ENCODE results near the gene HOXA7.

Gene HOXA7

DNA sequence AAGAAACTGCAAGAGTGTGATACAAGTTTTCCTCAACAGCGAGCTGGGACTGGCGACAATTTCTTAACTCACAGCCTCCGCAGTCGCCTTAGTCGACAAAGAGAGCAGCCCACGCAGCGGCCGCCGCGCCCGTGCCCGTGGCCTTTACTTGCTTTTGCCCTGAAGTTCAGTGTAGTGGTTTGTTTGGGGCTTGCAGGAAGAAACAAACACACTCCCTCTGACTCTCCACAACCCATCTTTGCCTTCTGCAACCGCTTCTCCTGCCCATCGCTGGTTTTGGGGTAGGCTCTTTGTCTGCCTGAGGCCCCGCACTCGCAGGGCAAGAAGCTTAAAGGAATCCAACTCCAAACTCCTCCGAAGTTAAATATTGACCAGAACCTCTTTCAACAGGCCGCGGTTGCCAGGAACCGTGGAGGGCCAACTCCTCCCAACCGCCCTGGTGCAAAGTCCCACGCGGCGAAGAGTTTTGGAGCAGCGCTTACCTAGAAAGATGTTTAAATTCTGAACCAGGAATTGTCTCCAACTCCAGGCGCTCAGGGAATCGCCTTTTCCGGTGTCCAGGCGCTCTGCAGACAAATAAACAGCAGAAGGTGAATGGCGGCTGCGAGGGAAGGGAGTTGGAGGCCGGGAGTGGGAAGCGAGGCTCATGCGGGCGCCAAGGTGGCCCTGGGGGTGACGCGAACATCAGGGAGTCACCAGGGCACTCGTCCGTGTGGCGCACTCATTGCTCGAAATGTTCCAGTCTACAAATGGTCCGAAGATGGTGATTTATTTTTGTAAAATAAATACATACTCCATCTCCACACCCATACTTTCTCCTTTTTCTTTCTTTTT lies 34.2 kb downstream of the HOXA7 start:
- no peak for TF ChIP-seq ZNF274 (IDR thresholded peaks at IDR 0.05; ENCODE audit: low read depth, low read length)
- no peak overlapping the region for H3K4me3 ChIP-seq (ENCODE audit: low read length)

DNA sequence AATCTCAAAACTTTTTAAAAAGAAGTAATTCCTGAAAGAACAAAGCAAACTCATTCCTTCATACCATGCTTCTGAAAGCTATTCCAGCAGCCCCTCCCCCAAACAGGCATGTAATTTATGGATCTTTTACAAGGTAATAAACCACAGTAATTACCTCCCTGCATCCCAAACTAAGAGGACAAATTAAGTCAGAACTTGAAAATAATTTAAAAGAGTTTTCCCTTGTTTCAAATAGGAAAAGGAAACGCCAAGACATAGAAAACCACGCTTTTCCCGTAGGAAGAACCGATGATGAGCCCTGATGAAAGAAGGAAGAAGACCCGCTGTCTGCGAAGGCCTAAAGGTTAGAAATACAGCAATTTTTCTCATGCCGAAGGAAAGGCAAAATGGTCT lies 34.8 kb downstream of the HOXA7 start:
- no peak overlapping the region for H3K4me3 ChIP-seq (ENCODE audit: low read length)
- no peak for TF ChIP-seq ZNF274 (IDR thresholded peaks at IDR 0.05; ENCODE audit: low read depth, low read length)

DNA sequence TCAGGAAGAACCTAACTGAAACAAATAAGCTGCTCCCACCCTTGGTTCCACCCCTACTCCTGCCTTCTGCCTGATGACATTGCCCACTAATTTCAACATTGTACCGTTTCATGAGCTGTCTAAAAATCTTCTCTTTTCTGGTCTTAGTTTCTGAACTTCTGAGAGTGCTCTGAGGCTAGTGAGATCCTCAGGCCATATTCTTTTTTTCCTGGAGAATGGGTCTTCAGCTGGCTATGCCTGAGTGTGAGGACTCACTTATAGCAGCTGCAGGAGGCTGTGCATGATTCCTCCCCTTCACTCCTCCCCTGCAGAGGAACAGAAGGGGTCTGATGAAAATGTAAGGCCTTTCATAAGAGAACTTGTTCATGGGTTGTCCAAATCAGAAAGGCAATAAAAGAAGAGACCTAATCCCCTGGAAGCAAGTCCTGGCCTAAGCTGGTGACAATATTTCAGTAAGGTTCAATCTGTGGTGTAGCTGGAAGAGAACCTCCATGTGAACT lies 37.0 kb downstream of the HOXA7 start:
- no peak for TF ChIP-seq ZNF274 (IDR thresholded peaks at IDR 0.05; ENCODE audit: low read depth, low read length)
- no peak overlapping the region for H3K4me3 ChIP-seq (ENCODE audit: low read length)

DNA sequence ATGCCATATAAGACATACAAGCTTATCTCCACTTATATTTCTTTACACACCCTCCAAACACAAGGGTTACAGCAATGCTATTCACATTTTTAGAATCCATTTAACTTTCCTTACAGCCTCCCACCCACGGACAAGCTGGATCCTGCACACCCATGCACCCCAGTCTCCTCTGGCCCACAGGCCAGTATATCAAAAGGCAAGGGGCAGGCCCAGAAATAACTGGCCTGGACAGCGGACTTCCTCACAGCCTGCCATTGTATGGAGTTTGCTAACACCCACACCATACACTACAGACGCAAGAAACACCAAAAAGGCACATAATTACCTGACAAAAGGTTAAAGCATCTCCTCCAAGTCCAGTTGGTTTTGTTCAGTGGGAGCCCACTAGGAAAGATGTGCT lies 37.9 kb downstream of the HOXA7 start:
- H3K4me3 ChIP-seq (ENCODE audit: low read length): no peak overlapping the region

DNA sequence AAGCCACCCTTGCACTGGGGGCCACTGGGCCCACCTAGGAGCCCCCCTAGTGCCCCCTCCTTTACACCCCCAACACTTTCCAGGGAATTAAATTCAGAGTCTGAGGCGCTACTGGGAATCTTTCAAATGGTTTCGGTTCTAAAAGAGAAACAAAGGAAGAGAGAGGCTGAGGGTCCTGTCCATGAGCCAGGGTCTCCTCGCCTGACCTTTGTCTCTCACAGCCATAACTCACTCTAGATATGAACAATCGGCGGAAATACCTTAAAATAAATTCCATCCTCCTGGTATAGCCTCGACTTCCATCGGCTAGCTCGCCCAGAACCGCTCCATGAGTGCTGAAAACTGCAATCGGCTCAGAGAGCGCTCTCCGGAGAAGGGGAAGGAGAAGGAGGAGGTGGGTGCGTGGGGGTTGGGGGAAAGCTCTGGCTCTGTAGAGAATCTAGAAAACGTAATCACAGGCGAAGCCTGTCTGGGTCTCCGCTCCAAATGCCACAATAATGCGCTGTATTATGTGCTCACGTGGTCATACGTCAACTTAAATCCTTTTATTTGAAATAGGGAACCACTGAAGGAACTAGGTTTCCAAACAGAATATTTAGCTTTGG lies 38.5 kb downstream of the HOXA7 start:
- no peak for TF ChIP-seq ZNF274 (IDR thresholded peaks at IDR 0.05; ENCODE audit: low read depth, low read length)
- H3K4me3 ChIP-seq (ENCODE audit: low read length): no peak overlapping the region

More for the DNA sequence above, 37.9 kb downstream of the HOXA7 start:
- TF ChIP-seq ZNF274 (IDR thresholded peaks at IDR 0.05; ENCODE audit: low read depth, low read length): no peak

DNA sequence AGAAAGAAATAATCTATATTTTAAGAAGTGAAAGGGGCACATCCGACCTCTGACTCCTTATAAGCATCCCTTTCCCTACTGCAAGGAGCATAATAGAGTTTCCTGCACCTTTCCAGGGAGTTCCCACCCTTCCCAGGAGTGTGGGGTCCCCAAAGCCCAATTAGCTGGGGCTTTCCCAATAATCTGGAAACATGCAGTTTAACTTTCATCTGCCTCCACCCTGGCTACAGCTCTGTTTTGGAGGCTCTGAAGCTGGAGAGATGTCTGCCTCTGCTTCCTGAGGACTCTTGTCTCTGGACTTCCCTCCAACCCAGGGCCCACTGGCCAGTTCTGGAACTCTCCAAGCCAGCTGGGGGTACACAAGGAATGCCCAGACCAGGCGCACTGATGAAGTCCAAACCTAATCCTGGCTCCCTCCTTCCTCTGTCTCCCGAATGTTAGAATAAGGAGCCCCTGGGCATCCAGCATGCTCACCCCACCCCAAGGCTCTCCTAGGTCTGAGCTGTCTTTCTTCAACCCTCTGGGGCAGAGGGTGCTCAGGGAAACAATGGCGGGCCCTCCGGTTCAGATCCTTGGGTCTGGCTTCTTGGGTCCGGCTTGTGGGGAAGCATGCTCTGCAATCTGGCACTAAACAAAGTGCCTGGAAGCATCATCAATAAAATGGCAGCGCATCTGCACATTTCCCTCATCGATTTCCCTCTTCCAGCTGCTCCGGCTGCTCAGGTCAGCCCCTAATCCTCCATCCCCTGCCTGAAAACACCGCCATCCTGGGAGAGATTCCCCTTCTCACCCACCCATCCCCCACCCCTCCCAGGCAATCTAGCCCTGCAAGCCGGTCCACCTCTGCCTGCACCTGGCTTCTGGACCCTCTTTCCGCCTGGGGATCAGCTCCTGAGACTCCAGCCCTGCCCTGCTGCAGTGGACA lies 39.3 kb downstream of the HOXA7 start:
- TF ChIP-seq ZNF274 (IDR thresholded peaks at IDR 0.05; ENCODE audit: low read depth, low read length): no peak
- no peak overlapping the region for H3K4me3 ChIP-seq (ENCODE audit: low read length)

DNA sequence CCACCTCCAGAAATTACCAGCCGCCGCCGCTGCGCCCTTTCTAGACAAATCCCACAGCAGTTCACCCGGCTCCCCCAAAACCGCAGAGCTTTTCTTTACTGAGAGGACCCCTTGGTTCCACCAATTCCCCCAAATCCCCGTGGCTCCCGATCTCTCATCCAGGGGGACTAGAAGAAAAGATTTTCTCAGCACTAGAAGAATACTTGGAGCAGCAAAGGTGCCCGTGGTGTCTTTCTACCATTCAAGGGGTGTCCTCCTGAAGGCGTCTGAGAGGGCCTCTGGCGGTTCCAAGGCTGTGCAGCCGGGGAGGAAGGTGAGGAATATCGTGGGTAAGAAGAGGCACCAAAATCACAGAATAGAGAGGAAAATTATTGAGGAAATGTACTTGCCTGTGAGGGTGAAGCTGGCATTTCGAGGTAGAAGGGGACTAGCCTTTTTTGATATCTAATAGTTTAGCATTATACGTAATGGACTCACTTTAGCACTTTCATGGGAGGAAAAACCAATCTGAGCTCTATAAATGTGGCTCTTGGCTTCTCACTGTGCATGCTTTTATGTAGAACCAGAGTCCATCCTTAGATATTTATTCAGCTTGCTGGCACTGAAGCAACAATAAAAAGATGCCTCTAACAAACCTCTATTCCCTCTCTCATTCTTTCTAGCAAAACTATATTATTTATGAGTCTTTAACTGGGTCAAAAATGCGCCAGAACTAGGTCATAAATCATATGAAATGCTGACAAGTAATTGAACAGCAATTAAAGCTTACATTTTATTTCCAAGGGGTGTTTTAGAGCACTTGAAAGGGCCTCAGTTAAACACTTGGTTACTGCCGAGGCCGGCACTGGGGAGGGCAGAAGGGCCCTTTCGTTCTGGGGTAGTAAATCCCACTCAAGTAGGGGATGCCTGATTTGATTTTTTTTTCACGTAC lies 40.2 kb downstream of the HOXA7 start:
- no peak for TF ChIP-seq ZNF274 (IDR thresholded peaks at IDR 0.05; ENCODE audit: low read depth, low read length)
- H3K4me3 ChIP-seq (ENCODE audit: low read length): no peak overlapping the region

DNA sequence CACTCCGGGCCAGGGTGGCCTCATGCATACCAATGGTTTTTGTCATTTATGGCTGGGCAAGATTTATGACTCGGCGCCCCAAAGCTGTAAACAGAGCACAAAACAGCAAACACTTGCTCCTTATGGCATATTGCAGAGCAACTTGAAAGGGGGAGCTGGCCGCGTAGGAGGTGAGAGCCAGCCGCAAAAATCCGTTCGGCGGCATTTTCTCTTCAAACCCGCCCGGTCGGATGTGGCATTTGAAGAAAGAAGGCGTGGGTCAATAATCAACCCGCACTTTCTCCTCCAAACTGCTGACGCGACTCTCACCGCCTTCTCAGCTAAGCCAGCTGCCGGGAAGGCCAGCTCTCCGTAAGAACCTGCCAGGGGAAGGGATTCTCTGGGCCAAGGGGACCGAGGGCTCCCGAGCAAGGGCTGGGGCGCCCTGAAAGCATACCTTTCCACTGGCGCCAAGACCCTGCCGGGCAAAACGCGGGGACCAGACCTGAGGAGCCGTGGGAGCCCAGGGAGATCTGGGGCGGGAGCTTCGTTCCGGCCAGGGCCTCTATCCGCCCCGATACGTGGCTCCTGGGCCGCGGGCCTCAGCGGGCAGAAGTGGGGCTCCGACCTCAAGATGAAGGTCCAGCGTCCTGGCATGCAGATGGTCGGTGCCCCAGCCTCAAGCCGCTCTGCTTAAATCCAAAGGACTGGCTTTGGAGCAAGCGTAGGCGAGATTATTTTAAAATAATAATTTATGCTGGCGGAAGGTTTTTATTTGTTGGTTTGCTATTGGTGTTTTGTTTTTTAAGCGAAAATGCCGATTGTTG lies 41.1 kb downstream of the HOXA7 start:
- TF ChIP-seq ZNF274 (IDR thresholded peaks at IDR 0.05; ENCODE audit: low read depth, low read length): no peak
- no peak overlapping the region for H3K4me3 ChIP-seq (ENCODE audit: low read length)

DNA sequence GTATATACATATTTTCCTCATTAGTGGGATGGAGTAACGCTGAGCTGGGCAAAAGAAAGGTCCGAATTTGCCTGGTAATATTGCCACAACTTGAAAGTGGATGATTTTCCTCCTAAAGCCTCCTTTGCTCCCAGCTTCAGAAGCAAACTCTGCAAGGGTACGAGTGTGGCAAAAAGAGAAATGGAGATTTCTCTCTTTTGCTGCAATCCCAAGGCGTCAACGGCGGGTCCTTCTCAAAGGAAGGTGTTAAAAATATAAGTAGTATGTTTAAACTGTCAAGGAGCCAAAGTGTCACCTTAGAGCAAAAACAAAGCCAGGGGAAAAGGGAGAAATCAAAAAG lies 41.6 kb downstream of the HOXA7 start:
- TF ChIP-seq ZNF274 (IDR thresholded peaks at IDR 0.05; ENCODE audit: low read depth, low read length): no peak
- no peak overlapping the region for H3K4me3 ChIP-seq (ENCODE audit: low read length)

DNA sequence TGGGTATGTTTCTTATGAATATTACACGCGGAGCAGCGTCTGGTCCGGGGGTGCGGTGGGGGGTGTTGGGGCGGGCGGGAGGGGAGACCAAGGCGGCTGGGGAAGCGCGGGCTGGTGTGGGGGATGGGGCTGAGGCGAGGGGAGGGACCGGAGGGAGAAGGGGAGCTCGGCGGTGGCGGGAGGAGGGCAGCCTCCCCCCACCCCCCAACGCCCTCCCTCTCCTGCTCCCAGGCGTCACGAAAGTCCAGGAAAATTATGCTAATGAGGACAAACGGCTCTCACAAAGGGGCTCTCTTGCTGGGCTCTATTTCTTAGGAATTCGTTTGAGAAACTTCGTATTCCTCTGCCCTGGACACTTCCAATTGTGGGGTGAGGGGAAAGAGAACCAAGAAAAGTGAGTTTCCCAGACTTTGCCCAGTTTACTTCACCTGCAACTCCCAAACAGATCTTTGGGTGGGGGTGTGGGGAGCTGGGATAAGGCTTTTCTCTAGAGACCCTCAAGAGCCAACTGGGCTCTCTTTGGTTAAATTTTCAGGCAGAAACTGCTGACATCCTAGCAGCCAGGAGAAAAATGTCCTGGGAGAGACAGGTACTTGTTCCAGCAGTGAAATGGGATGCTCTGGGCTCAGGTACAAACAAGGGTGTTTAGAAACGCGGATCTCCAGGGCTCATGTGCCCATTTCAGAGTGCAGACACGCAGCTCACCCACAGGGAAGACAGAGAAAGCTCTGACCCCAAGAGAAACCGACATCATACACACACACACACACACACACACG lies 42.3 kb downstream of the HOXA7 start:
- H3K4me3 ChIP-seq (ENCODE audit: low read length): peak overlapping the region; percentile 6; the same call in 1 of the 2 replicates

DNA sequence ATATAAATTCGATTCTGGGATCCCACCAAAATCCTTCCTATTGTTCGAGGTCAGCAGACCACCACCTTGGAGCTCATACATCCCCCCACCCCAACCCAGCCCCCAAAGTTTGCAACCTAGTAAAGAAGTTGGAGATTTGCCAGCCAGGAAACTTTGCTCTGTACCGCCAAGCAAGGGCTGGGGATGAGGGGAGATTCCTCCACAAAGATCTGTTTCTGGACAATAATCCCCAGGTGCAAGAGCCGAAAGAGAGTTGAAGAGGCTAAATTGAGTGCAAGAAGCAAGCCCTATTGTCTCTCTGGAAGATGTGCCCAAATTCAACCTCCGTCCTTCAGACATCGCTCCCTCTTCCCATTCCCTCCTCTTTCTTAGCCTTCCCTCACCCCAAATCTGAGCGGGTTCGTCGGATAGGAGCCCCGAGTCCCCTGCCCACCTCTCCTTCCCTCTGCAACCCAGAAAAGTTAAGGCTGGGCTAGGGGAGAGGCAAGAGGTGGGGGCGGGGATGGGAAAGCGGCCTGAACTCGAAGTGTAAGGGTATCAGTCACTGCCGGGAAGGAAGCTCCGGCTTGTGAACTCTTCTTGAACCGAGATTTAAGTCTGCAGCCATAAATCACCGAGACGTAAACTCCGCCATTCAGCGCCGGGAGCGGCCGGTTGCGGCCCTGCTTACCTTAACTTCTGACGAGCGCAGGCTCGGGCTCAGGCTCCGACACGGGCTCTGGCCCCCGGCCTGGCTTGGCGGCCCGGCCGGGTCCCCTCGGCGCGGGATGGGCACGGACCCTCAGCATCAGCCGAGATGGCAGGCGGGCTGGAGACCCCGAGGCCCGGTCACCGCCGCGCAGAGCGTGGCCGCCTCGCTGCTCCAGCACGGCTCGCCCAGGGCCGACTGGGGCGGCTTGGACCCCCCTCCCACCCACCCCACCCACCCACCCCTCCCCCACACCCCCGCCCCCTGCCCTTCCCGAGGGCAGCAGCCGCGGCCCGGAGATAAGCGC lies 43.2 kb downstream of the HOXA7 start:
- no peak for TF ChIP-seq ZNF274 (IDR thresholded peaks at IDR 0.05; ENCODE audit: low read depth, low read length)
- H3K4me3 ChIP-seq (ENCODE audit: low read length): peak overlapping the region; percentile 23; the same call in 1 of the 2 replicates

More for the DNA sequence above, 42.3 kb downstream of the HOXA7 start:
- no peak for TF ChIP-seq ZNF274 (IDR thresholded peaks at IDR 0.05; ENCODE audit: low read depth, low read length)
